BJ (cell line): ENCODE measurements around the gene PCSK7. TPM values are rescaled to one million over a fixed set of nuclear protein-coding genes. Genes with fewer than 3 reads are reported as not detected.

Experiments used
- CTCF ChIA-PET: fragments of 350-600 bp; formaldehyde crosslinking; extraction: SDS; loops from one replicate; lab custom pipeline; 2021; ENCODE audit warnings: antibody characterized with exemption, inconsistent platforms; lab: Yijun Ruan, JAX
- POLR2A ChIA-PET: fragments of 300-600 bp; sonication (Branson Sonifier 250); formaldehyde crosslinking; extraction: SDS; loops from one replicate; lab custom pipeline; 2021; ENCODE audit warnings: antibody characterized with exemption; lab: Charles Lee
- DNase-seq: peaks from one replicate; pipeline ENCODE4 v3.0.0-alpha.2; 2011; ENCODE audit warnings: low read depth
- H3K27me3 ChIP-seq: 2 replicates; pipeline ENCODE4 v1.6.0; 2011; ENCODE audit warnings: low read length; ENCODE audit not compliant: control insufficient read depth, insufficient read depth
- H3K36me3 ChIP-seq: 2 replicates; pipeline ENCODE4 v1.5.1; 2011; ENCODE audit warnings: low read length; ENCODE audit not compliant: control insufficient read depth, insufficient read depth
- H3K4me3 ChIP-seq: 2 replicates; pipeline ENCODE4 v1.5.1; 2011; ENCODE audit warnings: low read depth, mild to moderate bottlenecking, control low read depth, low read length
- polyA plus RNA-seq: library from polyadenylated mRNA; depleted of rRNA; stranded (reverse); fragments of >200 nt; gene quantifications from 2 replicates; pipeline ENCODE4 v1.2.3, GENCODE V29; 2011
- TF ChIP-seq, protein P1 (sequence below): IDR thresholded peaks from 2 replicates; pipeline ENCODE4 v1.5.1; 2011; ENCODE audit warnings: low read depth, mild to moderate bottlenecking, control low read depth, inconsistent platforms, low read length, moderate library complexity; ENCODE audit not compliant: insufficient read depth

Gene PCSK7
- polyA plus RNA-seq, 1 experiment, result 32.8 TPM

DNA sequence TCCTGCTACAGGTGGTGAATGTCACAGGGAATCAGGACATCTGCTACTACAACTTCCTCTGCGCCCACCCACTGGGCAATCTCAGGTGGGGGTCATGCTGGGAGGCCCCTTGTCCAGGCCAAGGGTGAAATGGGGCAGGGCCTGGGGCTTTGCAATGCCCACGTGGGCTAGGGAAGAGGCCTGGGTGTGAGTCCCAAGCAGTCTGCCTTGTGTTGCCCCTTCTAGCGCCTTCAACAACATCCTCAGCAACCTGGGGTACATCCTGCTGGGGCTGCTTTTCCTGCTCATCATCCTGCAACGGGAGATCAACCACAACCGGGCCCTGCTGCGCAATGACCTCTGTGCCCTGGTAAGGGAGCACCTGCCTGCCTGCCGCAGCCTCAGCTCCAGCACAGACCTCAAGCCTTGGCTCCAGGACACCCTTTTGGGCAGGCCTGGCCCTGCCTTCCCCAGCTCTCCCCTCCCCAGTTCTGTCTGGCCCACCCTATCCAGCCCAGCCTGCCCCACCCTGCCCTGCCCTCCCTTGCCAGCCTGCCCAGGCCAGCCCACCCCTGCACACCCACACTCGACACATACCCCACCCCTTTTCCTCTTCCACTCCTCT lies 41.8 kb downstream of the PCSK7 start:
- TF ChIP-seq, protein P1, sequence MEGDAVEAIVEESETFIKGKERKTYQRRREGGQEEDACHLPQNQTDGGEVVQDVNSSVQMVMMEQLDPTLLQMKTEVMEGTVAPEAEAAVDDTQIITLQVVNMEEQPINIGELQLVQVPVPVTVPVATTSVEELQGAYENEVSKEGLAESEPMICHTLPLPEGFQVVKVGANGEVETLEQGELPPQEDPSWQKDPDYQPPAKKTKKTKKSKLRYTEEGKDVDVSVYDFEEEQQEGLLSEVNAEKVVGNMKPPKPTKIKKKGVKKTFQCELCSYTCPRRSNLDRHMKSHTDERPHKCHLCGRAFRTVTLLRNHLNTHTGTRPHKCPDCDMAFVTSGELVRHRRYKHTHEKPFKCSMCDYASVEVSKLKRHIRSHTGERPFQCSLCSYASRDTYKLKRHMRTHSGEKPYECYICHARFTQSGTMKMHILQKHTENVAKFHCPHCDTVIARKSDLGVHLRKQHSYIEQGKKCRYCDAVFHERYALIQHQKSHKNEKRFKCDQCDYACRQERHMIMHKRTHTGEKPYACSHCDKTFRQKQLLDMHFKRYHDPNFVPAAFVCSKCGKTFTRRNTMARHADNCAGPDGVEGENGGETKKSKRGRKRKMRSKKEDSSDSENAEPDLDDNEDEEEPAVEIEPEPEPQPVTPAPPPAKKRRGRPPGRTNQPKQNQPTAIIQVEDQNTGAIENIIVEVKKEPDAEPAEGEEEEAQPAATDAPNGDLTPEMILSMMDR, result no peak
- H3K4me3 ChIP-seq, result no peak overlapping the region
- H3K27me3 ChIP-seq, result no peaks in the 10 kb centered on the region
- ChIA-PET CTCF (interaction anchor here (1.4 kb wide), 1 partner anchor 31 kb away, joined by 5 read pairs; no protein-coding TSS in a partner anchor), POLR2A (no interaction called here)
- DNase-seq, result no peak
- peaks cover 31% of the 10 kb centered on the region for H3K36me3 ChIP-seq

DNA sequence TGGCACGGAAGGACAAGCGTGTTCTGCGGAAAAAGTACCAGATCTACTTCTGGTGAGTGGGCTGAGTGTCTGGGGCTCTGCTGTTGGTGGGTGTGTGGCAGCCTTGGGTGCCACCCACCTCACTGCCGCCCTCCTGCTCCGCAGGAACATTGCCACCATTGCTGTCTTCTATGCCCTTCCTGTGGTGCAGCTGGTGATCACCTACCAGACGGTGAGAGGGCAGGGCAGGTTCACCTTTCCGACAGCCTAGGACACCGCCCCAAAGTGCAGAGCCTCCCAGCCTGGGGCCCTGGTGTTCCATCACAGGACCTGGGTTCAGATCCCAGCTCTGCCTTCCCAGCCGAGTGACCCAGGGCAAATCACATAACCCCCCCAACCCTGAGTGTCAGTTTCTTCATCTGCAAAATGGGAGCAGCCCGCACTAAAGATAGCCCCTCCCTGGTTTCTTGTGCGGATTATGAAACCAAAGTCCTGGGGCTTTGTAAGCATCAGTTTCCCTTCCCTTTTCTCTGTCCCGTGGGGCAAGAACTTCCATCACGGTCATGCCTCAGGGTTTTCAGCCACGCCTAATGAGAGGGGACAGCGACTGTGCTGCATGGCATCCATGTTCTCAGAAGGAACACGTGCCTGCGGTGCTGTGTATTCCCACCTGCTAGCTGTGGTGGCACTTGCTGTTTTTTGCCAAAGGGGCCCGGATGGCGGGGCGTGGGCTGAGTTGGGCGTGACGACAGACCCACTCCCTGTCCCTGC lies 42.5 kb downstream of the PCSK7 start:
- TF ChIP-seq, protein P1, result no peak
- CTCF ChIA-PET, result interaction anchor here (1.4 kb wide), 1 partner anchor 32 kb away, joined by 5 read pairs; no protein-coding TSS in a partner anchor
- H3K4me3 ChIP-seq, result no peak overlapping the region
- POLR2A ChIA-PET, result no interaction called here
- no peaks in the 10 kb centered on the region for H3K27me3 ChIP-seq
- no peak for DNase-seq
- peaks cover 31% of the 10 kb centered on the region for H3K36me3 ChIP-seq

DNA sequence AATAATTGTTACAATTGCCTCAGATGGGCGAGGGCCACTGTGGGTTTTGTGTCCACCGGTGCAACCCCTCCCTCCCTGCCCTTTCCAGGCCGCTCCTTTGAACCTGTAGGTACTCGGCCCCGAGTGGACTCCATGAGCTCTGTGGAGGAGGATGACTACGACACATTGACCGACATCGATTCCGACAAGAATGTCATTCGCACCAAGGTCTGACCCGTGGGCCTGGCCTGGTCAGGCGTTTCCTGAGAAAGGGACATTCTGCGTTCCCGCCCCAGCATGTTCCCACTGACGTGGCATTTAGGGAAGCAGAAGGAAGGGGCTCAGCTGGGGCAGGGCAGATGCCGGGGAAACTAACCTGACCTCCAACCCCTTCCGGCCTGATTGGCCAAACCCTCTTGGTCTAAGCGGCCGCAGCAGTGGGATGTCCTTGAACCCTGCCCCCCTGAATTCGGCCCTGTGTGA lies 43.2 kb downstream of the PCSK7 start:
- DNase-seq, result no peak
- CTCF ChIA-PET, result no interaction called here
- Histone ChIP-seq H3K4me3 (no peak overlapping the region), H3K36me3 (peaks cover 33% of the 10 kb centered on the region), H3K27me3 (no peaks in the 10 kb centered on the region)
- POLR2A ChIA-PET, result no interaction called here
- TF ChIP-seq, protein P1, result no peak

DNA sequence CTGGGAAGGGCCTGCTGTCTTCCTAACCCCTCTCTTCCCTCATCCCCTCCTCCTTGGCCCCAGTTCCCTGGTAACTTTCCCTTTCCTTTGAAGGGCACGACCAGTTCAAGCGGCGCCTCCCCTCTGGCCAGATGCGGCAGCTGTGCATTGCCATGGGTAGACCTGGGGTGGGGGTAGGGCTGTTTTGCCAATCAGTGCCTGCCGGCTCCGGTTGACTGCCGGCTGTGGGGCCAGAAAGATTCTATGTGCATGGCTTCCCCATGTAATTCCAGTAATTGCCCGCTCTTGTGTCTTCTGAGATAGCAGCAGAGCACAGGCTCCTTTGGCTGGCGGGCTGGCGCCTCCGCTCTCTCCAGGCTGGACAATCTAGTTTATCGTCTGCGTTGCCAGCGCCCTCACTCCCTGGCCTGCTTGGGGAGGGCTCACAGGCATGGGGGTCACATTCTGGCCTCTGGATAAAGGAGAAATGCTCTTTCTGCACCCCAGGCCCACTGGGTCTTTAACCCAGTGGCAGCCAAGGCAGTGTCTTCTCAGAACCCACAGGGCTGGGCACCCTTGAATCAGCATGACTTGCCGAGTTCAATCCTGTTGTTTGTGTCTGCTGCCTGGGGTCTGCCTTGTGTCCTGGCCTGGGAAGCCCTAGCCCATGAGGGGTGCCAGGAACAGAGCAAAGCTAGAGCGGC lies 43.9 kb downstream of the PCSK7 start:
- TF ChIP-seq, protein P1, result no peak
- Histone ChIP-seq H3K27me3 (no peaks in the 10 kb centered on the region), H3K4me3 (no peak overlapping the region), H3K36me3 (peaks cover 30% of the 10 kb centered on the region)
- CTCF ChIA-PET, result no interaction called here
- no peak for DNase-seq
- POLR2A ChIA-PET, result no interaction called here

DNA sequence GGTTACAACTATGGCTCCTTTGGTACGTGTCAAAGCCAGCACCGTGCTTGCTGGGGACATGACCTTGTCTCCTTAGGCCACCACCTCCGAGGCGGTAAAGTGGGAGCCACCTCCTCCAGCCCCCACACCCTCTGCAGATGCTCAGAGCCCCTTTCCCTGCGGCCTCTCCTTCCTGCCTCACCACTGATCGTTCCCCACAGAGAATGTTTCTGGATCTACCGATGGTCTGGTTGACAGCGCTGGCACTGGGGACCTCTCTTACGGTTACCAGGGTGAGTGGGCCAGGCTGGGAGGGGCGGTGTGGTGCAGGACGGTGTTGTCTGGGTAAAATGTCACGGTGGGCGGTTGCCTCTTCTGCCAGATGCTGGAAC lies 44.5 kb downstream of the PCSK7 start:
- Histone ChIP-seq H3K36me3 (peaks cover 28% of the 10 kb centered on the region), H3K27me3 (no peaks in the 10 kb centered on the region), H3K4me3 (no peak overlapping the region)
- TF ChIP-seq, protein P1, result no peak
- ChIA-PET CTCF (no interaction called here), POLR2A (no interaction called here)
- DNase-seq, result no peak
